HK-2 (cell line): Measurements from ENCODE around the gene LMF2.

Source experiments
- DNase-seq: peaks from one replicate; pipeline ENCODE4 v3.0.0-alpha.2; 2018; ENCODE audit not compliant: unreplicated experiment

Gene LMF2

GRCh38 chr22:50465066-50465930 lies 42.2 kb downstream of the LMF2 start:
- no peak for DNase-seq

- no peak for DNase-seq
Observed at GRCh38 chr22:50464451-50464850, 43.1 kb downstream of the LMF2 start.

GRCh38 chr22:50463188-50463900 lies 44.2 kb downstream of the LMF2 start:
- DNase-seq = no peak

GRCh38 chr22:50461979-50462540 lies 45.4 kb downstream of the LMF2 start:
- no peak for DNase-seq

GRCh38 chr22:50461536-50461935 lies 46.0 kb downstream of the LMF2 start:
- DNase-seq = no peak

- no peak for DNase-seq
Observed at GRCh38 chr22:50460938-50461337, 46.6 kb downstream of the LMF2 start.

GRCh38 chr22:50459496-50460140 lies 47.9 kb downstream of the LMF2 start:
- DNase-seq = no peak

GRCh38 chr22:50459016-50459415 lies 48.5 kb downstream of the LMF2 start:
- no peak for DNase-seq

GRCh38 chr22:50456466-50457234 lies 50.9 kb downstream of the LMF2 start:
- DNase-seq = no peak

GRCh38 chr22:50456026-50456425 lies 51.5 kb downstream of the LMF2 start:
- DNase-seq = no peak

GRCh38 chr22:50455201-50455600 lies 52.3 kb downstream of the LMF2 start:
- no peak for DNase-seq

- no peak for DNase-seq
Observed at GRCh38 chr22:50454556-50455075, 52.9 kb downstream of the LMF2 start.
